GM19467 (cell line): ENCODE results near the gene CUL2.
A peak's percentile ranks its signal among the peaks of the same experiment; 100 is the strongest.
"Not testable (repeated sequence)": the region's sequence is repeated elsewhere in the genome, so short reads cannot be mapped to it uniquely, and the experiment has no call there.

Experiments used
- ATAC-seq: cut with Tn5 transposase; IDR thresholded peaks from one replicate; pipeline ENCODE4 v1.9.1; 2021; ENCODE audit warnings: mild to moderate bottlenecking, moderate library complexity; ENCODE audit not compliant: unreplicated experiment

CUL2 gene

DNA sequence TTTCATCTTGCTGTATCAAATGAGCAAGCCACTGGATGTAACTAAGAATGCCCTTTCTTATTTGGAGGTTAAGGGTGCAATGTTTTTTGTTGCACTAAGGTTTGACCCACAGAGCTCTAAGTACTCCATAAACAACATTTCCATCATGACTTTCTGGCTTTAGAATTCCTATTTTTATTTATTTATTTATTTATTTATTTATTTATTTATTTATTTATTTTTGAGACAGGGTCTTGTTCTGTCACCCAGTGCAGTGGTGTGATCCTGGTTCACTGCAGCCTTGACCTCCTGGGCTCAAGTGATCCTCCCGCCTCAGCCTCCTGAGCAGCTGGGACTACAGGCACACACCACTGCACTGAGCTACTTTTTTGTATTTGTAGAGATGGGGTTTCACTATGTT is 9.9 kb downstream of the CUL2 start:
- not testable (repeated sequence) for ATAC-seq

GRCh38 chr10:35079763-35080162 is 10.4 kb downstream of the CUL2 start:
- ATAC-seq, result no peak

- no peak for ATAC-seq
Measured at GRCh38 chr10:35079265-35079664, 10.9 kb downstream of the CUL2 start.

GRCh38 chr10:35075228-35075627 is 14.9 kb downstream of the CUL2 start:
- ATAC-seq, result no peak

DNA sequence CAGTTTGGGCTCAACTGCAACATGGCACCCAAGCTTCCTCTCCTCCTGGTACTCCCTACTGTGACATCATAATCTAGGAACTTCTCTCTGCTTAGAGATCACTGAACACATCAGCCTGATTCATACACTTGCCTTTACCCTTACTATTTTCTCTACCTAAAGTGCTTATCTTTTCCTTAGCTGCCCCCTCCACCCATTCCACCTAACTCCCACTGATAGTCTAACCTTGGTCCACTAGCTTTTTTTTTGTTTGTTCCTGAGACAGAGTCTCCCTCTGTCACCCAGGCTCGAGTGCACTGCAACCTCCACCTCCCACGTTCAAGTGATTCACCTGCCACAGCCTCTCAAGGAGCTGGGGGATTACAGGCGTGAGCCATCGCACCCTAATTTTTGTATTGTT is 15.9 kb downstream of the CUL2 start:
- ATAC-seq, result no peak

GRCh38 chr10:35070521-35070920 is 19.6 kb downstream of the CUL2 start:
- no peak for ATAC-seq

GRCh38 chr10:35063837-35064454 is 26.2 kb downstream of the CUL2 start:
- ATAC-seq, result no peak

- no peak for ATAC-seq
Measured at GRCh38 chr10:35059481-35059880, 30.7 kb downstream of the CUL2 start.

DNA sequence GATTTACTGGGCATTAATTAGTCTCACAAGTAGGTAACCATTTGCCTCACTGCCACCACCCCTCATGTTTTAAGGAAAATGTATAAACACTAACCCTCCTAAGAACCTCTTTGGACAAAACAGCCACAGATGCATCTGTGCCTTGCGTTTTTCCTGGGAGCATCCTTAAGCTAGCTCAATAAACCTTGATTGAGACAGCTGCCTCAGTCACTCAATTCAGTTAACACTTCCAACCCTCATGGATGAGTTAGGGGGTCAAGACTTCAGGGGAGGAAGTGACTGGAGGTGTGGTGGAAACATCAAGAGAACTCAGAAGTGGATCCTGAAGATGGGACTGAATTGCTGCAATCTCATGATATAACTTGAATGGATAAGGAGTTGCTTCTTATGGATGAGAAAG is 31.5 kb downstream of the CUL2 start:
- no peak for ATAC-seq

- ATAC-seq, result peak; percentile 71
Measured at GRCh38 chr10:35058134-35058533, 32.0 kb downstream of the CUL2 start.

- no peak for ATAC-seq
Measured at GRCh38 chr10:35056686-35057085, 33.5 kb downstream of the CUL2 start.

DNA sequence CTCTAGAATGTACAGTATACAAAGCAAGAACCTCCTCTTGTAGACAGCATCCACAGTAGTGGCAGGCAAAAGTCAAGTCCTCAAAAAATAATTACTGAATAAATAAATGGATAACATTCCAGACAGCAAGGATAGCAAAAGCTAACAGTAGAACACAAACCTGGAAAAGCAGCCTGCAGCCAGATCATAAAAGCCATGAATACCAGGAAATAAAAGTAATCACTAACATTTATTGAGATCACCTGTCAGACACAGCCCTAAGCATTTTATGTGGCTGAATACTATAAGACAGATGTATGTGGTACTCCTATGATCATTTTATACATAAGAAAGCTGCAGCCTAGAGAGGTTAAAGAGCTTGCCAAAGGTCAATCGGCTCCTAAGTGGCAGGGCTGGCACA is 34.0 kb downstream of the CUL2 start:
- no peak for ATAC-seq

DNA sequence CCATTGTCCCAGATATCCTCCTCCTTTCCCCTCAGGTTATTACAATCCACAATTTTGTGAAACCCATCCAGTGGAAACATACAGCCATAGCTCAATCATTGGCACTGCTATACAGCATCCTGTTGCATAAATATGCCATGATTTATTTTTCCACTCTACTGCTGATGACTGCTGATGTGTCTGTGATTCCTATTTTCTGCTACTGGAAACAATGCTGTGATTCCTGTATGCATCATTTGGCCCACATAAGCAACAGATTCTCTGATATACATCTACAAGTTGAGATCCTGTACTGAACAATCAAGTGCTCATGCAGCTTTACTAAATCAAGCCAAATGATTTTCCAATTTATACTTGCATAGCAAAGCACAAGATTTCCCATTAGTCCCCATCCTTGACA is 39.6 kb downstream of the CUL2 start:
- no peak for ATAC-seq

- ATAC-seq, result no peak
Measured at GRCh38 chr10:35046074-35046473, 44.1 kb downstream of the CUL2 start.

- not testable (repeated sequence) for ATAC-seq
Measured at GRCh38 chr10:35045275-35045674, 44.9 kb downstream of the CUL2 start.

DNA sequence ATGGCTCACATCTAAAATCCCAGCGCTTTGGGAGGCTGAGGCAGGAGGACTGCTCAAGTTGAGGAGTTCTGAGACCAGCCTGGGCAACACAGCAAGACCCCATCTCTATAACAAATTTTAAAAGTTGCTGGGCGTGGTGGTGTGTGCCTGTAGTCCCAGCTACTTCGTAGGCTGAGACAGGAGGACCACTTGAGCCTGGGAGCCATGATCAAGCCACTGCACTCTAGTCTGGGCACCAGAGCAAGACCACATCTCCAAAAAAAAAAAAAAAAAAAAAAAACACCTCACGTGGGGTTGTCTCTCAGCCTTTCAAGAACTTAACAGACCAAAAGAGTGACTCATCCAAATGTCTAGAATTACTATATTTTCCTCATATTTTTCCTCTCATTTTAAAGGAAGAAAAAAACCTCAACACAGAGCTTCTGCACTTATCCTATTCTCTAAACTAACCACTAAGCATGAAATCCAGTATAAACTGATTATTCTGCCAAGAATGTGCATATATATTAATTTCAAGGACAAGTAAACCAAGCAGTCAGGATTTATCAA is 46.3 kb downstream of the CUL2 start:
- no peak for ATAC-seq

DNA sequence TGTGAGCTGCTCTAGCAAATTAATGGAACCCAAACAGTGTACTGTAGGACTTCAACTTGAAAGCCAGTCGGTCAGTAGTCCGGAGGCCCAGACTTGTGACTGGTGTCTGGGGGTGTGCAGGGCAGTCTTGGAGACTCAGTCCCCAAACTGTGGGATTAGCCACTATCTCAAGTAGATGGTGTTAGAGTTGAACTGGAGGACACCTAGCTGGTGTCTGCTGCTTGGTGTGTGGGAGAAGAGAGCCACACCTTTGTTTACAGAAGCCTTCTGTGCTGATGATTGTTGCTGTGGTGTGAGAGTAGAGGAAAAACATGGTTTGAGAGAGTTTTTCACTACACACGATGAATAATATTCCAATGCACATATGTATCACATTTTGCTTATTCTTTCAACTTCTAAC is 47.4 kb downstream of the CUL2 start:
- ATAC-seq, result no peak

DNA sequence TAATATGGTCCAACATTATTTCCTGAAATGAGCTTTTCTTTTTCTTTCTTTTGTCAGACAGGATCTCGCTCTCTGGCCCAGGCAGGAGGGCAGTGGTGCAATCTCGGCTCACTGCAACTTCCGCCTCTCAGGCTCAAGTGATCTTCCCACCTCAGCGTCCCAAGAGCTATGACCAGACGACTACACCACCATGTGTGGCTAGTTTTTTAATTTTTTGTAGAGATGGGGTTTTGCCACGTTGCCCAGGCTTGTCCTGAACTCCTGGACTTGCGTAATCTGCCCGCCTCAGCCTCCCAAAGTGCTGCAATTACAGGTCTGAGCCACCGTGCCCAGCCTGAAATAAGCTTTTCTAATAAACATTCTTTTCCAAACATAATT is 48.6 kb downstream of the CUL2 start:
- no peak for ATAC-seq

- no peak for ATAC-seq
Measured at GRCh38 chr10:35040760-35041501, 49.2 kb downstream of the CUL2 start.

- ATAC-seq, result no peak
Measured at GRCh38 chr10:35037104-35037503, 53.0 kb downstream of the CUL2 start.

DNA sequence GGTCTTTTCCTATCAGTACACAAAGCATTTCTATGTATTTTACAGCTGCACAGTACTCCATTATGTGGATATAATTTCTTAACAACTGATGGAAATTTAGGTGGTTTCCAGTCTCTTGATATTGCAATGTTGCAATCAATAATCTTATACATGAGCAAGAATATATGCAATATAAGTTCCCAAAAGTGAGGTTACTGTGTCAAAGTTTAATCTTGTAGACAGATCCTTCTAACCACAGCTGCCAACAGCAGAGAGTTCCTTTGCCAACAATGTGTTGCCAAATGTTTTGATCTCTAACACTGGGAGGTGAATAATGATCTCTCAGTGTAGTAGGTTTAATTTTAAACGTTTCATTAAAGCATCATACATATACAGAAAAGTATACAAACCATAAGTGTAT is 54.5 kb downstream of the CUL2 start:
- ATAC-seq, result no peak

- no peak for ATAC-seq
Measured at GRCh38 chr10:35027567-35027966, 62.6 kb downstream of the CUL2 start.

DNA sequence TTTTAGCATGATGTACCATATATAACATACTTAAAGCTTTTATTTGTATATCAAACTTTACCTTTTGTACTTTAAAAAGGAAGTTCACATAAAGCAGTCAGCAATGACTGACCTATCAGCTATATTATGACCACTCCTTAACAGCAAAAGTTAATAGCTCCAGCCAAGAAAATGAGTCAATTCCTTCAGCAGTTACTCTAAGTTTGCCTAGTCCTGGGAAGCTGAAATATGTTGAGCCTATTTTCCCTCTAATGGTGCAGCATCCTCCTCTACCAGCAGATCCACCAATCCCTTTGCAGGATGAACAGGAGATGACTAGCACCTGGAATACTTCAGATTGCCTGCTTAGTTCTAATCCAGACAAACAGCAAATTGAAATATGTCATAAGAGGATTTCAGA is 64.2 kb downstream of the CUL2 start:
- ATAC-seq, result no peak
